ENCODE data around the gene TAF11L2.
"Not testable (repeated sequence)": the region's sequence is repeated elsewhere in the genome, so short reads cannot be mapped to it uniquely, and the experiment has no call there.

TAF11L2 gene

DNA sequence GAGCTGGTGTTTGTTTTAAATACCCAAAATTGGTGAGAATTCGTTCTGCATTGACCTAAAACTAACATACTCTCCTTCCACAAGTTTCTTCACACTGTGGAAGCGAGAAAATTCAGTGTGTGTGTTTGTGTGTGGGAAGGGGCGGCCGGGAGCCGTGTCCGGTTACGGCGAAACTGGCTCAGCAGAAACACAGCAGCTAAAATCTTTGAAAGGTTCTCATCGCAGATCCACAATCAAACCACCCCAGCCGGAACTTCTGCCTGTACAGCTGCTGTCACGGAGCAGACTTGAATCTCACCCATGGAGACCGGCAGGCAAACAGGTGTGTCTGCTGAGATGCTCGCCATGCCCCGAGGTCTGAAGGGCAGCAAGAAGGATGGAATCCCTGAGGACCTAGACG, 30.3 kb downstream of the TAF11L2 start, which contains the start of gene TAF11L6:
TAF11L6 (plus strand) TSS at position 301 of the 400 bp plus-strand sequence.
- DNase-seq = not testable (repeated sequence)

All from activated gamma-delta T cell (primary cell).